ENCODE results near the gene RNF135.
"Not testable (repeated sequence)": the region's sequence is repeated elsewhere in the genome, so short reads cannot be mapped to it uniquely, and the experiment has no call there.

Gene RNF135

GRCh38 chr17:30942308-30943079, 28.3 kb upstream of the RNF135 start:
- DNase-seq (ENCODE audit: low spot score in 2 of 2) = no peak
- Mint-ChIP-seq H3K4me1 (peaks cover 6% of the 10 kb centered on the region), H3K36me3 (peaks cover 25% of the 10 kb centered on the region), H3K27ac (no peak overlapping the region), H3K27me3 (no peaks in the 10 kb centered on the region), H3K4me3 (no peak overlapping the region), H3K9me3 (no peaks in the 10 kb centered on the region)
- ATAC-seq (ENCODE audit: low read depth) = no peak

GRCh38 chr17:30947796-30948195, 23.0 kb upstream of the RNF135 start:
- H3K4me3 Mint-ChIP-seq = no peak overlapping the region
- no peak overlapping the region for H3K27ac Mint-ChIP-seq
- peaks cover 15% of the 10 kb centered on the region for H3K4me1 Mint-ChIP-seq
- peaks cover 8% of the 10 kb centered on the region for H3K36me3 Mint-ChIP-seq
- H3K9me3 Mint-ChIP-seq = no peaks in the 10 kb centered on the region
- no peaks in the 10 kb centered on the region for H3K27me3 Mint-ChIP-seq
- no peak for DNase-seq (ENCODE audit: low spot score in 2 of 2)
- no peak for ATAC-seq (ENCODE audit: low read depth)

- Mint-ChIP-seq H3K9me3 (no peaks in the 10 kb centered on the region), H3K27me3 (no peaks in the 10 kb centered on the region), H3K4me3 (no peak overlapping the region), H3K4me1 (peaks cover 24% of the 10 kb centered on the region), H3K36me3 (peaks cover 5% of the 10 kb centered on the region), H3K27ac (no peak overlapping the region)
- DNase-seq (ENCODE audit: low spot score in 2 of 2) = no peak
- no peak for ATAC-seq (ENCODE audit: low read depth)
These were observed 20.6 kb upstream of the RNF135 start for GRCh38 chr17:30950189-30950588.

- H3K36me3 Mint-ChIP-seq = peaks cover 3% of the 10 kb centered on the region
- ATAC-seq (ENCODE audit: low read depth) (no peak), DNase-seq (ENCODE audit: low spot score in 2 of 2) (no peak)
- H3K27ac Mint-ChIP-seq = no peak overlapping the region
- H3K9me3 Mint-ChIP-seq = no peaks in the 10 kb centered on the region
- peaks cover 24% of the 10 kb centered on the region for H3K4me1 Mint-ChIP-seq
- H3K27me3 Mint-ChIP-seq = no peaks in the 10 kb centered on the region
- H3K4me3 Mint-ChIP-seq = no peak overlapping the region
These were observed 20.0 kb upstream of the RNF135 start for GRCh38 chr17:30950669-30951399.

- Mint-ChIP-seq H3K36me3 (peaks cover 2% of the 10 kb centered on the region), H3K4me1 (peaks cover 33% of the 10 kb centered on the region), H3K27ac (peak overlapping the region; percentile 87), H3K9me3 (no peaks in the 10 kb centered on the region), H3K4me3 (peak overlapping the region; percentile 47), H3K27me3 (no peaks in the 10 kb centered on the region)
- ATAC-seq (ENCODE audit: low read depth) = peak; percentile 77
- no peak for DNase-seq (ENCODE audit: low spot score in 2 of 2)
These were observed 18.0 kb upstream of the RNF135 start for GRCh38 chr17:30952638-30953393.

- ATAC-seq (ENCODE audit: low read depth) (no peak), DNase-seq (ENCODE audit: low spot score in 2 of 2) (no peak)
- H3K27me3 Mint-ChIP-seq = no peaks in the 10 kb centered on the region
- peaks cover 42% of the 10 kb centered on the region for H3K4me1 Mint-ChIP-seq
- H3K9me3 Mint-ChIP-seq = no peaks in the 10 kb centered on the region
- no peak overlapping the region for H3K4me3 Mint-ChIP-seq
- H3K36me3 Mint-ChIP-seq = no peaks in the 10 kb centered on the region
- peak overlapping the region; percentile 87 for H3K27ac Mint-ChIP-seq
These were observed 16.6 kb upstream of the RNF135 start for GRCh38 chr17:30954046-30954830.

- no peak for DNase-seq (ENCODE audit: low spot score in 2 of 2)
- no peaks in the 10 kb centered on the region for H3K9me3 Mint-ChIP-seq
- H3K27me3 Mint-ChIP-seq = no peaks in the 10 kb centered on the region
- no peaks in the 10 kb centered on the region for H3K36me3 Mint-ChIP-seq
- no peak for ATAC-seq (ENCODE audit: low read depth)
- no peak overlapping the region for H3K4me3 Mint-ChIP-seq
- H3K4me1 Mint-ChIP-seq = peaks cover 51% of the 10 kb centered on the region
- peak overlapping the region; percentile 83 for H3K27ac Mint-ChIP-seq
These were observed 14.0 kb upstream of the RNF135 start for GRCh38 chr17:30956764-30957374.

GRCh38 chr17:30957741-30958140, 13.1 kb upstream of the RNF135 start:
- Mint-ChIP-seq H3K36me3 (no peaks in the 10 kb centered on the region), H3K27me3 (no peaks in the 10 kb centered on the region), H3K4me3 (no peak overlapping the region), H3K9me3 (no peaks in the 10 kb centered on the region), H3K4me1 (peaks cover 46% of the 10 kb centered on the region), H3K27ac (peak overlapping the region; percentile 95)
- ATAC-seq (ENCODE audit: low read depth) (no peak), DNase-seq (ENCODE audit: low spot score in 2 of 2) (no peak)

- peak overlapping the region; percentile 95 for H3K27ac Mint-ChIP-seq
These were observed 12.7 kb upstream of the RNF135 start for GRCh38 chr17:30958187-30958586.

GRCh38 chr17:30961209-30962188, 9.3 kb upstream of the RNF135 start:
- peaks cover 35% of the 10 kb centered on the region for H3K4me1 Mint-ChIP-seq
- no peaks in the 10 kb centered on the region for H3K36me3 Mint-ChIP-seq
- peak overlapping the region; percentile 95 for H3K27ac Mint-ChIP-seq
- peak overlapping the region; percentile 78 for H3K4me3 Mint-ChIP-seq
- ATAC-seq (ENCODE audit: low read depth) (peak; percentile 76), DNase-seq (ENCODE audit: low spot score in 2 of 2) (peak in 1 of 2 donors; percentile 56)
- H3K27me3 Mint-ChIP-seq = no peaks in the 10 kb centered on the region
- no peaks in the 10 kb centered on the region for H3K9me3 Mint-ChIP-seq

More at GRCh38 chr17:30958187-30958586, 12.7 kb upstream of the RNF135 start:
- DNase-seq (ENCODE audit: low spot score in 2 of 2) (peak in 1 of 2 donors; percentile 58), ATAC-seq (ENCODE audit: low read depth) (peak; percentile 68)
- peaks cover 41% of the 10 kb centered on the region for H3K4me1 Mint-ChIP-seq
- H3K36me3 Mint-ChIP-seq = no peaks in the 10 kb centered on the region
- no peaks in the 10 kb centered on the region for H3K27me3 Mint-ChIP-seq
- H3K4me3 Mint-ChIP-seq = peak overlapping the region; percentile 54
- H3K9me3 Mint-ChIP-seq = no peaks in the 10 kb centered on the region

- peaks cover 21% of the 10 kb centered on the region for H3K4me1 Mint-ChIP-seq
- not testable (repeated sequence) for DNase-seq (ENCODE audit: low spot score in 2 of 2); H3K27ac Mint-ChIP-seq
These were observed 6.5 kb upstream of the RNF135 start for GRCh38 chr17:30964312-30964711.

GRCh38 chr17:30964876-30965275, 6.0 kb upstream of the RNF135 start:
- no peak overlapping the region for H3K4me3 Mint-ChIP-seq
- ATAC-seq (ENCODE audit: low read depth) (no peak), DNase-seq (ENCODE audit: low spot score in 2 of 2) (no peak)
- no peaks in the 10 kb centered on the region for H3K9me3 Mint-ChIP-seq
- no peaks in the 10 kb centered on the region for H3K27me3 Mint-ChIP-seq
- H3K27ac Mint-ChIP-seq = no peak overlapping the region
- H3K36me3 Mint-ChIP-seq = no peaks in the 10 kb centered on the region
- H3K4me1 Mint-ChIP-seq = peaks cover 19% of the 10 kb centered on the region

More at GRCh38 chr17:30964312-30964711, 6.5 kb upstream of the RNF135 start:
- not testable (repeated sequence) for H3K9me3 Mint-ChIP-seq; H3K4me3 Mint-ChIP-seq; H3K36me3 Mint-ChIP-seq; ATAC-seq (ENCODE audit: low read depth); H3K27me3 Mint-ChIP-seq
